GM06990 (cell line): ENCODE results near the gene SPINK4.

ENCODE experiments used
- DNase-seq: peaks from one replicate; pipeline ENCODE4 v3.0.0-alpha.2; 2011; ENCODE audit not compliant: insufficient read length; ENCODE audit errors: extremely low read depth
- H3K27me3 ChIP-seq: replicated peaks from 2 replicates; pipeline ENCODE4 v1.6.0; 2011; ENCODE audit warnings: low read length; ENCODE audit not compliant: control insufficient read depth, insufficient read depth
- H3K36me3 ChIP-seq: 2 replicates; pipeline ENCODE4 v1.5.1; 2011; ENCODE audit warnings: low read length; ENCODE audit not compliant: control insufficient read depth, insufficient read depth
- H3K4me3 ChIP-seq: replicated peaks from 2 replicates; pipeline ENCODE4 v1.5.1; 2011; ENCODE audit warnings: low read depth, mild to moderate bottlenecking, control low read depth, low read length
- TF ChIP-seq, protein P1 (sequence below): IDR thresholded peaks from 2 replicates; pipeline ENCODE4 v1.5.1; 2011; ENCODE audit warnings: low read length, control low read depth, mild to moderate bottlenecking, inconsistent platforms; ENCODE audit not compliant: insufficient read depth, poor library complexity, severe bottlenecking

Gene SPINK4

DNA sequence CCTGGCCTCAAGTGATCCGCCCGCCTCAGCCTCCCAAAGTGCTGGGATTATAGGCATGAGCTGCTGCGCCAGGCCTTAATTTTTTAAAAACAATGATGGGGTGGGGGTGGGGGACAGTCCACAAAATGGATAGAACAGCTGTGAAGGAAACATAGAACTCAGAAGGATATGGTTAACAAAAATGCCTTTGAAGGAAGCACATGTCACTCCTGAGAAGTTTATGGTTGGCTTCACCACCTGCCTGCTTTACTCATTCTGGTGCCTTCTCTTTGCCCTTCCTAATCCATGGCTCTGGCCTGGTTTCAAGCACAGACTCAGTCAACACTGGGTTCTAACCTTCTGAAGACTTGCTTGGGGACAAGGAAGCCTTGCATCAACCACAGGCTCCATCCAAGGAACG is 14.2 kb downstream of the SPINK4 start:
- Histone ChIP-seq H3K27me3 (no peaks in the 10 kb centered on the region), H3K4me3 (no peak overlapping the region), H3K36me3 (peaks cover 27% of the 10 kb centered on the region)
- no peak for DNase-seq
- TF ChIP-seq, protein P1, sequence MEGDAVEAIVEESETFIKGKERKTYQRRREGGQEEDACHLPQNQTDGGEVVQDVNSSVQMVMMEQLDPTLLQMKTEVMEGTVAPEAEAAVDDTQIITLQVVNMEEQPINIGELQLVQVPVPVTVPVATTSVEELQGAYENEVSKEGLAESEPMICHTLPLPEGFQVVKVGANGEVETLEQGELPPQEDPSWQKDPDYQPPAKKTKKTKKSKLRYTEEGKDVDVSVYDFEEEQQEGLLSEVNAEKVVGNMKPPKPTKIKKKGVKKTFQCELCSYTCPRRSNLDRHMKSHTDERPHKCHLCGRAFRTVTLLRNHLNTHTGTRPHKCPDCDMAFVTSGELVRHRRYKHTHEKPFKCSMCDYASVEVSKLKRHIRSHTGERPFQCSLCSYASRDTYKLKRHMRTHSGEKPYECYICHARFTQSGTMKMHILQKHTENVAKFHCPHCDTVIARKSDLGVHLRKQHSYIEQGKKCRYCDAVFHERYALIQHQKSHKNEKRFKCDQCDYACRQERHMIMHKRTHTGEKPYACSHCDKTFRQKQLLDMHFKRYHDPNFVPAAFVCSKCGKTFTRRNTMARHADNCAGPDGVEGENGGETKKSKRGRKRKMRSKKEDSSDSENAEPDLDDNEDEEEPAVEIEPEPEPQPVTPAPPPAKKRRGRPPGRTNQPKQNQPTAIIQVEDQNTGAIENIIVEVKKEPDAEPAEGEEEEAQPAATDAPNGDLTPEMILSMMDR = no peak

DNA sequence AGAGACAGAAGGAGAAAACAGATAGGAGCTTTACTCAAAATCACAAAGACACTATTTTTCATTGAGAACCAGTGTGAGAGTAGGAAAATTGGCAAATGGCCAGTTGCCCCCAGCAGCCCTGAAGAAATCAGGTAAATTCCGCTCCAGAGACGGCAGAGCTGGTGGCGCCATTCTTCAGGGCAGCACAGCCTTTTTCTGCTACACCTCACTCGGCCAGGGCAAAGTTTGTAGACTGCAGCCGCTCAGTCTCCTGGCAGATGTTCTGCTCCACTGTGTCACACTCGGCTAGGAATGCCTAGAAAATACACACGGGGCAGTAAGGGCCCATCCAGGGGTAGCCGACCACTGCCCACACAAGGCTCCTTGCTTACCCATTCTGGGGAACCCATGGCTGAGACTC is 15.0 kb downstream of the SPINK4 start:
- no peaks in the 10 kb centered on the region for H3K27me3 ChIP-seq
- H3K36me3 ChIP-seq = peaks cover 28% of the 10 kb centered on the region
- no peak overlapping the region for H3K4me3 ChIP-seq
- TF ChIP-seq, protein P1 = no peak
- DNase-seq = no peak

DNA sequence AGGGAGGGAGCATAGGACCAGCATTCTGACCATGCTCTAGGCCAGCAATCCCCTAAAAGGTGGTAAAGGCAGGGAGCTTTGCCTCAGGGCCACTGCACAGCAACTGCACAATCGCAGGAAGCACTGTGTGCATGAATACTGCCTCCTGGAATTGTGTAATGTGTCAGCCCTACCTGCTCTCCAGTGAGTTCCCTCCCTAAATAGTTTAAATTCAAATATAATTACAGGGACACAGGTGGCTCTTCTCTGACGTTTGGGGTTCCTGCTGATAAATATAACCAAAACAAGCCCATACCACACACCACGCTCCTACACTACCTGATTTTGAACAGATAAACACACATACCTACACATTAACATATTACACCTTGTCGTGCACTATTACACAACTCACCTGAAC is 15.5 kb downstream of the SPINK4 start:
- Histone ChIP-seq H3K27me3 (no peaks in the 10 kb centered on the region), H3K36me3 (peaks cover 30% of the 10 kb centered on the region), H3K4me3 (no peak overlapping the region)
- TF ChIP-seq, protein P1 = no peak
- no peak for DNase-seq

DNA sequence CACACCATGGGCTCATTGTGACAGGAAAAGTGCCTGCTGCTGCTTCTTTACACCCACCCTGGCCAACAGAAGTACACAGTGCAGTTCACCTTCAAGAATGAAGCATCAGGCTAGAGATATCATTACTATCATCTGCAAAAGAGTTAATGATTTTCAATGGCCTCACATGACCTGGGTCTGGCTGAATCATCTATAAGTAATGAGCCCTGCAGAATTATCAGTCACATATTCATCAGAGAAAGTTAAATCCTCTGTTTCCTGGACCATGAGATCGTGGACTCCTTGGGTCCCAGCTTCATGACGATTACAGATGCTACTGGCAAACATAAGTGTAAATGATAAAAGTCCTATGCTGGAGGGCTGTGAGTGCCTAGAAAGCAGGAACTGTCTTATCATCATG is 16.3 kb downstream of the SPINK4 start:
- DNase-seq = no peak
- H3K4me3 ChIP-seq = no peak overlapping the region
- peaks cover 28% of the 10 kb centered on the region for H3K36me3 ChIP-seq
- TF ChIP-seq, protein P1 = no peak
- no peaks in the 10 kb centered on the region for H3K27me3 ChIP-seq

DNA sequence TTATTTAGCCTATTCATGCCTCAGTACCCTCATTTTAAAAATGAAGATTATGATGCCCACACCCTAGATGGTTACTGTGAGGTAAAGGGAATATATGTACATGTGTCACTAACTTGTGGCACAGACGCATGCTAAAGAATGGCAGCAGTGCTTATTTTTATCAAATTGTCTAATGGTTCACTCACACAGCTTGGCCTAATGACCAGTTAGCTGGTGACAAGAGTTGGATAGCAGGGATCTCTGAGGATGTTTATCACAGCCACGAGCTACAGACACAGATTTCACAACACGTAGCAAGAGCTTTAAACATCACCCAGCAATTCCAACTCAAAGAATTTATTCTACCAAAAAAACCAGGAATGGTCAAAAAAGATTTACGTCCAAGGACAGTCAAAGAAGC is 17.3 kb downstream of the SPINK4 start:
- TF ChIP-seq, protein P1 = no peak
- H3K36me3 ChIP-seq = peaks cover 28% of the 10 kb centered on the region
- no peak overlapping the region for H3K4me3 ChIP-seq
- H3K27me3 ChIP-seq = no peaks in the 10 kb centered on the region
- no peak for DNase-seq

DNA sequence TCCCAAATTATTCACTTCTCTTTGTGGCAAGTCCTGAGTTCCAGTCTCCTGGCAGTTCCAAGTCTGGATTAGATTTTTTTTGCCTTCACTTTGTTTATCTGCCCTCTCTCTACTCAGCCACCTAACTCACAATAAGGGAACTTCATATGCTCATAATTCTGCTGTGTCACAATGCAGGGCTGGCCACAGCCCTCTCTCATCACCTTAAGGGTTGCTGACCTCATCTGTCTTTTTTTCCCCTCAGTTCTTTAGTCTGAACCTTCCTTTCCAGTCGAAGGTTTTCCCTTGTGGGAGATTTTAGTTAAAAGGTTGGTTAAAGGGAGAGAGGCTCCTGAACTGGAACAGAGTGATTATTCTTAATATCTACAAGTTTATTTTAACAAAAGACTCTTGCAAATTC is 20.4 kb downstream of the SPINK4 start:
- Histone ChIP-seq H3K36me3 (peaks cover 15% of the 10 kb centered on the region), H3K27me3 (no peaks in the 10 kb centered on the region), H3K4me3 (no peak overlapping the region)
- no peak for DNase-seq
- TF ChIP-seq, protein P1 = no peak
